PC-9 (cell line): ENCODE data around the gene IL17D.

ENCODE experiments used
- CTCF ChIP-seq: fragments of 200-600 bp; sonication (generic); conservative IDR thresholded peaks from 2 replicates; pipeline ENCODE4 v1.6.1; 2017; ENCODE audit warnings: mixed run types, antibody characterized with exemption, mild to moderate bottlenecking, moderate library complexity
- EZH2 ChIP-seq: fragments of 200-600 bp; sonication (generic); IDR thresholded peaks from 2 replicates; pipeline ENCODE4 v1.8.0; 2017; ENCODE audit warnings: antibody characterized with exemption, low read depth

- peak; percentile 55 for TF ChIP-seq CTCF
- TF ChIP-seq EZH2: no peak
These were observed 8.0 kb downstream of the IL17D start for GRCh38 chr13:20711301-20712044.
